Neural cell (in vitro differentiated cells): ENCODE results near the gene SOBP.

Experiments
- EZH2 ChIP-seq: fragments of 200-600, 300-800 bp; shearing (Covaris generic), sonication (generic); IDR thresholded peaks from 2 replicates; pipeline ENCODE4 v1.6.1; 2014; ENCODE audit warnings: antibody characterized with exemption, low read length, borderline replicate concordance, mild to moderate bottlenecking; ENCODE audit not compliant: insufficient read depth, poor library complexity, severe bottlenecking
- POLR2AphosphoS5 ChIP-seq: IDR thresholded peaks from 2 replicates; pipeline ENCODE4 v1.6.1; 2012
- RAD21 ChIP-seq: fragments of 450-650 bp; conservative IDR thresholded peaks from 2 replicates; pipeline ENCODE4 v1.6.1; 2014; ENCODE audit warnings: antibody characterized with exemption, mild to moderate bottlenecking, moderate library complexity
- SMC3 ChIP-seq: fragments of 450-650 bp; conservative IDR thresholded peaks from 2 replicates; pipeline ENCODE4 v1.6.1; 2014; ENCODE audit warnings: antibody characterized with exemption, mild to moderate bottlenecking, moderate library complexity; ENCODE audit not compliant: poor library complexity
- TF ChIP-seq, protein P1 (sequence below): fragments of 450-650 bp; IDR thresholded peaks from 2 replicates; pipeline ENCODE4 v1.5.1; 2014; ENCODE audit warnings: antibody characterized with exemption, mild to moderate bottlenecking, moderate library complexity; ENCODE audit not compliant: poor library complexity, severe bottlenecking

DNA sequence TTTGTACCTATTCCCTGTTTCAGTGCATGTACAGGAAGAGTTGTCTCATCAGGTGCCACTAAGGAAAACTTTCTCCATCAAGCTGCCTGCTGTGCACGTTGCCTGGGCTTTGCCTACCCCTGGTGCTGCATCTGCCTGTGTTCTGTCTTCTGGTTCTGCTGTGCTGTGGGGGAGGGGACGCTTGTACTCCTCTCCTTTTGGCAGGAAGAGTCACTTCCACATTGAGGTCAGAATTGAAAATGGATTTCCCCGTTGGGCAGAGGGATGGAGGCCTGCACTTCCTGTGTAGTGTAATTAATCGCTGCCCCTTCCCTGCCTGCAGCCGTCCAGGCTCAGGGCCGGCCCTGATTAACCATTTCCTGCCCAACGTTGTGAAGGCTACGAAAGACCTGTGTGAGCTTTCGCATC lies 180.9 kb downstream of the SOBP start:
- TF ChIP-seq EZH2 (no peak), POLR2AphosphoS5 (no peak), SMC3 (no peak), RAD21 (no peak)
- TF ChIP-seq, protein P1, sequence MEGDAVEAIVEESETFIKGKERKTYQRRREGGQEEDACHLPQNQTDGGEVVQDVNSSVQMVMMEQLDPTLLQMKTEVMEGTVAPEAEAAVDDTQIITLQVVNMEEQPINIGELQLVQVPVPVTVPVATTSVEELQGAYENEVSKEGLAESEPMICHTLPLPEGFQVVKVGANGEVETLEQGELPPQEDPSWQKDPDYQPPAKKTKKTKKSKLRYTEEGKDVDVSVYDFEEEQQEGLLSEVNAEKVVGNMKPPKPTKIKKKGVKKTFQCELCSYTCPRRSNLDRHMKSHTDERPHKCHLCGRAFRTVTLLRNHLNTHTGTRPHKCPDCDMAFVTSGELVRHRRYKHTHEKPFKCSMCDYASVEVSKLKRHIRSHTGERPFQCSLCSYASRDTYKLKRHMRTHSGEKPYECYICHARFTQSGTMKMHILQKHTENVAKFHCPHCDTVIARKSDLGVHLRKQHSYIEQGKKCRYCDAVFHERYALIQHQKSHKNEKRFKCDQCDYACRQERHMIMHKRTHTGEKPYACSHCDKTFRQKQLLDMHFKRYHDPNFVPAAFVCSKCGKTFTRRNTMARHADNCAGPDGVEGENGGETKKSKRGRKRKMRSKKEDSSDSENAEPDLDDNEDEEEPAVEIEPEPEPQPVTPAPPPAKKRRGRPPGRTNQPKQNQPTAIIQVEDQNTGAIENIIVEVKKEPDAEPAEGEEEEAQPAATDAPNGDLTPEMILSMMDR = no peak
